KMS-11 (cell line): Measurements from ENCODE around the gene PROM2.

Source experiments
- H2AFZ ChIP-seq: fragments of 200-600 bp; sonication (generic); 2 replicates; pipeline ENCODE4 v1.6.1; 2016; ENCODE audit warnings: antibody characterized with exemption, mixed run types, low read depth
- H3K27ac ChIP-seq: fragments of 200-600 bp; sonication (generic); 2 replicates; pipeline ENCODE4 v1.6.1; 2016; ENCODE audit warnings: mild to moderate bottlenecking, mixed run types
- H3K27me3 ChIP-seq: fragments of 200-600 bp; sonication (generic); 2 replicates; pipeline ENCODE4 v1.6.1; 2017; ENCODE audit warnings: mild to moderate bottlenecking, low read depth, mixed run types, moderate library complexity; ENCODE audit not compliant: insufficient read depth
- H3K36me3 ChIP-seq: fragments of 200-600 bp; sonication (generic); 2 replicates; pipeline ENCODE4 v1.6.1; 2017; ENCODE audit warnings: mild to moderate bottlenecking, mixed run types; ENCODE audit not compliant: insufficient read depth
- H3K4me1 ChIP-seq: fragments of 200-600 bp; sonication (generic); 2 replicates; pipeline ENCODE4 v1.6.1; 2016; ENCODE audit warnings: mild to moderate bottlenecking, low read depth, mixed run types; ENCODE audit not compliant: poor library complexity, severe bottlenecking
- H3K4me2 ChIP-seq: fragments of 200-600 bp; sonication (generic); 2 replicates; pipeline ENCODE4 v1.7.0; 2016; ENCODE audit warnings: mild to moderate bottlenecking, mixed run types
- H3K4me3 ChIP-seq: fragments of 200-600 bp; sonication (generic); IDR thresholded peaks from 2 replicates; pipeline ENCODE4 v1.6.1; 2017; ENCODE audit warnings: low read depth, low read length, mixed read lengths; ENCODE audit not compliant: insufficient read depth
- H3K79me2 ChIP-seq: fragments of 200-600 bp; sonication (generic); 2 replicates; pipeline ENCODE4 v1.6.1; 2016; ENCODE audit warnings: low read depth, mixed run types; ENCODE audit not compliant: insufficient read depth
- H3K9ac ChIP-seq: fragments of 200-600 bp; sonication (generic); 2 replicates; pipeline ENCODE4 v1.6.1; 2016; ENCODE audit warnings: mild to moderate bottlenecking, mixed run types
- H4K20me1 ChIP-seq: fragments of 200-600 bp; sonication (generic); 2 replicates; pipeline ENCODE4 v1.6.1; 2016; ENCODE audit warnings: mild to moderate bottlenecking, mixed run types; ENCODE audit not compliant: insufficient read depth
- CTCF ChIP-seq: fragments of 200-600 bp; sonication (generic); conservative IDR thresholded peaks from 2 replicates; pipeline ENCODE4 v1.6.1; 2017; ENCODE audit warnings: low read depth, mild to moderate bottlenecking, antibody characterized with exemption, low read length, moderate library complexity, mixed read lengths

PROM2 gene

GRCh38 chr2:95284886-95285541 is 10.8 kb downstream of the PROM2 start:
- Histone ChIP-seq H3K9ac (no peak overlapping the region), H3K27ac (no peak overlapping the region), H4K20me1 (no peaks in the 10 kb centered on the region), H2AFZ (no peak overlapping the region), H3K4me3 (no peak overlapping the region), H3K4me2 (no peak overlapping the region), H3K36me3 (no peaks in the 10 kb centered on the region), H3K27me3 (no peaks in the 10 kb centered on the region), H3K79me2 (no peaks in the 10 kb centered on the region), H3K4me1 (no peaks in the 10 kb centered on the region)
- no peak for TF ChIP-seq CTCF

- Histone ChIP-seq H2AFZ (no peak overlapping the region), H3K27ac (no peak overlapping the region), H3K9ac (no peak overlapping the region), H3K4me1 (no peaks in the 10 kb centered on the region), H3K27me3 (no peaks in the 10 kb centered on the region), H3K4me3 (no peak overlapping the region), H3K36me3 (no peaks in the 10 kb centered on the region), H3K4me2 (no peak overlapping the region), H4K20me1 (no peaks in the 10 kb centered on the region), H3K79me2 (no peaks in the 10 kb centered on the region)
- TF ChIP-seq CTCF = no peak
Observed at GRCh38 chr2:95285542-95285932, 11.3 kb downstream of the PROM2 start.

- Histone ChIP-seq H3K36me3 (no peaks in the 10 kb centered on the region), H3K4me2 (no peak overlapping the region), H3K27ac (no peak overlapping the region), H3K27me3 (no peaks in the 10 kb centered on the region), H3K4me1 (no peaks in the 10 kb centered on the region), H4K20me1 (no peaks in the 10 kb centered on the region), H2AFZ (no peak overlapping the region), H3K9ac (no peak overlapping the region), H3K79me2 (no peaks in the 10 kb centered on the region), H3K4me3 (no peak overlapping the region)
- TF ChIP-seq CTCF = no peak
Observed at GRCh38 chr2:95287336-95287735, 13.1 kb downstream of the PROM2 start.

- H3K36me3 ChIP-seq = no peaks in the 10 kb centered on the region
- no peak overlapping the region for H3K4me3 ChIP-seq
- H2AFZ ChIP-seq = no peak overlapping the region
- no peaks in the 10 kb centered on the region for H3K79me2 ChIP-seq
- no peak overlapping the region for H3K9ac ChIP-seq
- H3K27ac ChIP-seq = no peak overlapping the region
- no peak overlapping the region for H3K4me2 ChIP-seq
- no peaks in the 10 kb centered on the region for H4K20me1 ChIP-seq
- H3K27me3 ChIP-seq = no peaks in the 10 kb centered on the region
- no peak for TF ChIP-seq CTCF
- H3K4me1 ChIP-seq = no peaks in the 10 kb centered on the region
Observed at GRCh38 chr2:95287806-95288205, 13.6 kb downstream of the PROM2 start.
